Loucy (cell line): ENCODE measurements around the gene RNF6.

Experiments used
- EZH2phosphoT487 ChIP-seq: fragments of 200-600 bp; IDR thresholded peaks from 2 replicates; pipeline ENCODE4 v1.6.1; 2018; ENCODE audit warnings: antibody characterized with exemption, mild to moderate bottlenecking, moderate library complexity, borderline replicate concordance
- TF ChIP-seq, protein P1 (sequence below): fragments of 200-600 bp; sonication (generic); conservative IDR thresholded peaks from 2 replicates; pipeline ENCODE4 v1.5.1; 2014; ENCODE audit warnings: mild to moderate bottlenecking, antibody characterized with exemption, low read length

DNA sequence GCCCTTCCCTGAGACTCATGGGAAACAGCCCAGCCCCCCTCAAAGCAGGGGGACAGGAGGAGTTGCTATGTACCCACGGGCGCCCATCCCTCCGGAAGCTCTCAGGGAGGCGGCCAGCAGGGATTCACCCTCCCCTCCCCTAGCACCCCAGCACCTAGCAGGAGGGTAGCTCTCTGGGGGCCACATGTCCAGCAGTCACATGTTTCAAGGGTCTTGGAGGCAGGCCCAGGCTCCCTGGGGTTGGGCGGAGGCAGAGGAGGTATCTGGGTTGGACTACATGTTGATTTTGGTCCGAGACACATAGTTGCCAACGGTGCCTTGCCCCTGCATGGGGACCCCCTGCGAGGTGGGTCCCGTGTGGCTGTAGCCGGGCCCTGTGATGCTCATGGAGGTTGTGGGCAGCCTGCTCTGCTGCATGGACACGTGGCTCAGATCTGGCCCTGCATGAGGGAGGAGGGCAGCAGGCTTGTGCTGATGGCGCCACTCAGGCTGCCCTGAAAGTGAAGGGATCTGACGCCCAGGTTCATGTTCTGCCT, 7.0 kb upstream of the RNF6 start:
- TF ChIP-seq, protein P1, sequence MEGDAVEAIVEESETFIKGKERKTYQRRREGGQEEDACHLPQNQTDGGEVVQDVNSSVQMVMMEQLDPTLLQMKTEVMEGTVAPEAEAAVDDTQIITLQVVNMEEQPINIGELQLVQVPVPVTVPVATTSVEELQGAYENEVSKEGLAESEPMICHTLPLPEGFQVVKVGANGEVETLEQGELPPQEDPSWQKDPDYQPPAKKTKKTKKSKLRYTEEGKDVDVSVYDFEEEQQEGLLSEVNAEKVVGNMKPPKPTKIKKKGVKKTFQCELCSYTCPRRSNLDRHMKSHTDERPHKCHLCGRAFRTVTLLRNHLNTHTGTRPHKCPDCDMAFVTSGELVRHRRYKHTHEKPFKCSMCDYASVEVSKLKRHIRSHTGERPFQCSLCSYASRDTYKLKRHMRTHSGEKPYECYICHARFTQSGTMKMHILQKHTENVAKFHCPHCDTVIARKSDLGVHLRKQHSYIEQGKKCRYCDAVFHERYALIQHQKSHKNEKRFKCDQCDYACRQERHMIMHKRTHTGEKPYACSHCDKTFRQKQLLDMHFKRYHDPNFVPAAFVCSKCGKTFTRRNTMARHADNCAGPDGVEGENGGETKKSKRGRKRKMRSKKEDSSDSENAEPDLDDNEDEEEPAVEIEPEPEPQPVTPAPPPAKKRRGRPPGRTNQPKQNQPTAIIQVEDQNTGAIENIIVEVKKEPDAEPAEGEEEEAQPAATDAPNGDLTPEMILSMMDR, result no peak
- no peak for TF ChIP-seq EZH2phosphoT487
